H9 (cell line): Measurements from ENCODE around the gene LZTS3. TPM values are rescaled to one million over a fixed set of nuclear protein-coding genes. Genes with fewer than 3 reads are reported as not detected.

Experiments
- DNase-seq: peaks from one replicate; pipeline ENCODE4 v3.0.0-alpha.2; 2017
- H2AFZ ChIP-seq: one replicate; pipeline ENCODE4 v1.6.1; 2013; ENCODE audit warnings: mild to moderate bottlenecking, low read length, control low read depth, moderate library complexity
- H2AK5ac ChIP-seq: 2 replicates; pipeline ENCODE4 v1.6.1; 2013; ENCODE audit warnings: low read length, control low read depth, mixed read lengths; ENCODE audit not compliant: insufficient read length
- H2BK120ac ChIP-seq: one replicate; pipeline ENCODE4 v1.6.1; 2013; ENCODE audit warnings: low read depth, mild to moderate bottlenecking, low read length, control low read depth, inconsistent platforms; ENCODE audit not compliant: poor library complexity, severe bottlenecking
- H2BK12ac ChIP-seq: 2 replicates; pipeline ENCODE4 v1.6.1; 2013; ENCODE audit warnings: low read length, control low read depth, mixed read lengths, low read depth; ENCODE audit not compliant: insufficient read length
- H2BK15ac ChIP-seq: 2 replicates; pipeline ENCODE4 v1.6.1; 2013; ENCODE audit warnings: low read depth, low read length, control low read depth
- H2BK20ac ChIP-seq: one replicate; pipeline ENCODE4 v1.6.1; 2013; ENCODE audit warnings: low read depth, mild to moderate bottlenecking, low read length, control low read depth, inconsistent platforms; ENCODE audit not compliant: poor library complexity, severe bottlenecking
- H2BK5ac ChIP-seq: 2 replicates; pipeline ENCODE4 v1.6.1; 2013; ENCODE audit warnings: low read length, control low read depth, mixed read lengths; ENCODE audit not compliant: insufficient read length
- H3K14ac ChIP-seq: 2 replicates; pipeline ENCODE4 v1.6.1; 2013; ENCODE audit warnings: low read length, control low read depth; ENCODE audit not compliant: insufficient read depth
- H3K18ac ChIP-seq: 2 replicates; pipeline ENCODE4 v1.6.1; 2013; ENCODE audit warnings: low read depth, mild to moderate bottlenecking, mixed read lengths, low read length, control low read depth; ENCODE audit not compliant: insufficient read length
- H3K23ac ChIP-seq: 2 replicates; pipeline ENCODE4 v1.6.1; 2013; ENCODE audit warnings: low read length, control low read depth, mixed read lengths, low read depth; ENCODE audit not compliant: insufficient read length
- H3K23me2 ChIP-seq: 2 replicates; pipeline ENCODE4 v1.6.1; 2013; ENCODE audit warnings: low read depth, mild to moderate bottlenecking, mixed read lengths, low read length, control low read depth; ENCODE audit not compliant: insufficient read length, poor library complexity, severe bottlenecking
- H3K27ac ChIP-seq: 2 replicates; pipeline ENCODE4 v1.5.1; 2013; ENCODE audit warnings: low read length, control low read depth, mixed read lengths, low read depth; ENCODE audit not compliant: insufficient read length
- H3K27me3 ChIP-seq: 2 replicates; pipeline ENCODE4 v1.6.1; 2013; ENCODE audit warnings: low read length, control low read depth, inconsistent platforms; ENCODE audit not compliant: insufficient read depth
- H3K4ac ChIP-seq: 2 replicates; pipeline ENCODE4 v1.6.1; 2013; ENCODE audit warnings: low read depth, mild to moderate bottlenecking, control low read depth, inconsistent platforms, low read length, moderate library complexity
- H3K4me1 ChIP-seq: 2 replicates; pipeline ENCODE4 v1.6.1; 2013; ENCODE audit warnings: low read length, control low read depth, inconsistent platforms; ENCODE audit not compliant: insufficient read depth
- H3K4me2 ChIP-seq: 2 replicates; pipeline ENCODE4 v1.6.1; 2013; ENCODE audit warnings: low read length, control low read depth, mixed read lengths; ENCODE audit not compliant: insufficient read length, insufficient read depth
- H3K56ac ChIP-seq: 2 replicates; pipeline ENCODE4 v1.6.1; 2013; ENCODE audit warnings: low read depth, mild to moderate bottlenecking, mixed read lengths, low read length, control low read depth; ENCODE audit not compliant: insufficient read length
- H3K79me1 ChIP-seq: 2 replicates; pipeline ENCODE4 v1.6.1; 2013; ENCODE audit warnings: low read depth, mild to moderate bottlenecking, moderate library complexity, low read length, control low read depth, inconsistent platforms; ENCODE audit not compliant: insufficient read depth, poor library complexity, severe bottlenecking
- H3K79me2 ChIP-seq: 2 replicates; pipeline ENCODE4 v1.6.1; 2013; ENCODE audit warnings: low read length, control low read depth, inconsistent platforms; ENCODE audit not compliant: insufficient read depth
- H3K9ac ChIP-seq: 2 replicates; pipeline ENCODE4 v1.6.1; 2013; ENCODE audit warnings: low read length, control low read depth, mixed read lengths; ENCODE audit not compliant: insufficient read length; ENCODE audit errors: extremely low read depth
- H3K9me3 ChIP-seq: one replicate; pipeline ENCODE4 v1.6.1; 2013; ENCODE audit warnings: low read depth, low read length, inconsistent platforms; ENCODE audit not compliant: control insufficient read depth
- H3T11ph ChIP-seq: one replicate; pipeline ENCODE4 v1.6.1; 2013; ENCODE audit warnings: mild to moderate bottlenecking, low read length, control low read depth, inconsistent platforms
- H4K20me1 ChIP-seq: one replicate; pipeline ENCODE4 v1.6.1; 2013; ENCODE audit not compliant: control insufficient read depth, insufficient read length, insufficient read depth
- H4K5ac ChIP-seq: 2 replicates; pipeline ENCODE4 v1.6.1; 2013; ENCODE audit warnings: low read depth, mild to moderate bottlenecking, mixed read lengths, low read length, control low read depth; ENCODE audit not compliant: insufficient read length
- H4K8ac ChIP-seq: replicated peaks from 2 replicates; pipeline ENCODE4 v1.6.1; 2013; ENCODE audit warnings: low read length, control low read depth, mixed read lengths, low read depth; ENCODE audit not compliant: insufficient read length
- H4K91ac ChIP-seq: 2 replicates; pipeline ENCODE4 v1.6.1; 2013; ENCODE audit warnings: low read depth, mild to moderate bottlenecking, moderate library complexity, mixed read lengths, low read length, control low read depth; ENCODE audit not compliant: insufficient read length
- H3K27ac Mint-ChIP-seq, 3 experiments: 2 replicates in 2 of 3; 3 replicates in 1 of 3; pipeline ENCODE4 v1.8.0; 2020 to 2021; ENCODE audit warnings: mixed read lengths in 3 of 3, mild to moderate bottlenecking in 1 of 3, moderate library complexity in 1 of 3
- H3K27me3 Mint-ChIP-seq: 2 replicates; pipeline ENCODE4 v1.8.0; 2021; ENCODE audit warnings: low read depth, mild to moderate bottlenecking, moderate library complexity, mixed read lengths
- H3K36me3 Mint-ChIP-seq, 3 experiments: 2 replicates in 2 of 3; 3 replicates in 1 of 3; pipeline ENCODE4 v1.8.0; 2020 to 2021; ENCODE audit warnings: low read depth in 3 of 3, mixed read lengths in 3 of 3; ENCODE audit not compliant: insufficient read depth in 1 of 3
- H3K4me1 Mint-ChIP-seq, 2 experiments: 2 replicates each; pipeline ENCODE4 v1.8.0; 2020; ENCODE audit warnings: mixed read lengths in 2 of 2
- H3K4me3 Mint-ChIP-seq, 2 experiments: 2 replicates in 1 of 2; 3 replicates in 1 of 2; pipeline ENCODE4 v1.8.0; 2020 to 2021; ENCODE audit warnings: mild to moderate bottlenecking in 2 of 2, mixed read lengths in 2 of 2, moderate library complexity in 1 of 2
- H3K9me3 Mint-ChIP-seq, 2 experiments: 2 replicates in 1 of 2; 3 replicates in 1 of 2; pipeline ENCODE4 v1.8.0; 2020; ENCODE audit warnings: mild to moderate bottlenecking in 2 of 2, mixed read lengths in 2 of 2, moderate library complexity in 1 of 2
- CTCF ChIP-seq: fragments of 200-600 bp; sonication (generic); conservative IDR thresholded peaks from 3 replicates; pipeline ENCODE4 v1.8.0; 2021; ENCODE audit warnings: antibody characterized with exemption, mild to moderate bottlenecking
- WGBS: extraction: QIAGEN DNeasy Blood & Tissue Kit; methylation state at CpG from one replicate; pipeline ENCODE4 v1.1.7; 2013; ENCODE audit warnings: missing lambda C conversion rate, low lambda C conversion rate, mixed read lengths; ENCODE audit not compliant: insufficient read length; ENCODE audit errors: extremely low coverage; 5-methylcytosine and 5-hydroxymethylcytosine counted together
- total RNA-seq: library from RNA; stranded (reverse); gene quantifications from 2 replicates; pipeline ENCODE4 v1.2.1, GENCODE V29; 2021

LZTS3 gene
- total RNA-seq, 1 experiment from 2014 or later, result 20.8 TPM

GRCh38 chr20:3177746-3178485 is 4.6 kb upstream of the LZTS3 start:
- H2BK12ac ChIP-seq, result no peak overlapping the region
- DNase-seq, result no peak
- H3K4me2 ChIP-seq, result no peak overlapping the region

More at GRCh38 chr20:3177746-3178485, 4.6 kb upstream of the LZTS3 start:
- H4K91ac ChIP-seq, result no peak overlapping the region
- H3K18ac ChIP-seq, result no peak overlapping the region
- peak overlapping the region; percentile 81 for H4K5ac ChIP-seq
- no peak overlapping the region for H4K8ac ChIP-seq
- H3K27me3 Mint-ChIP-seq, result no peaks in the 10 kb centered on the region; the same call in 1 of the 2 replicates
- no peak overlapping the region for H2BK120ac ChIP-seq
- peaks cover 12% of the 10 kb centered on the region for H3K23me2 ChIP-seq
- no peaks in the 10 kb centered on the region for H3K27me3 ChIP-seq
- H2BK20ac ChIP-seq, result no peak overlapping the region
- H3T11ph ChIP-seq, result no peak overlapping the region
- H3K79me1 ChIP-seq, result no peaks in the 10 kb centered on the region
- no peak overlapping the region for H2BK5ac ChIP-seq
- no peak overlapping the region for H3K4me3 Mint-ChIP-seq
- H3K4me1 Mint-ChIP-seq, result peaks cover 17 to 18% of the 10 kb centered on the region in 2 experiments
- H3K4ac ChIP-seq, result no peak overlapping the region
- peak overlapping the region in 2 of 3 experiments; percentile 26 to 88; a peak in 1 of 7 replicates for H3K27ac Mint-ChIP-seq
- no peak overlapping the region for H3K9ac ChIP-seq
- no peak for TF ChIP-seq CTCF
- H3K23ac ChIP-seq, result no peak overlapping the region
- H3K36me3 Mint-ChIP-seq, result peaks cover 0 to 2% (median 0%) of the 10 kb centered on the region in 3 experiments; a peak in 1 of 7 replicates
- no peaks in the 10 kb centered on the region for H4K20me1 ChIP-seq
- no peaks in the 10 kb centered on the region for H3K79me2 ChIP-seq
- H2BK15ac ChIP-seq, result no peak overlapping the region
- H3K56ac ChIP-seq, result no peak overlapping the region
- H3K14ac ChIP-seq, result no peak overlapping the region
- no peaks in the 10 kb centered on the region for H3K9me3 ChIP-seq
- no peak overlapping the region for H3K27ac ChIP-seq
- no peaks in the 10 kb centered on the region for H3K4me1 ChIP-seq
- H2AFZ ChIP-seq, result no peak overlapping the region
- no peaks in the 10 kb centered on the region; a peak in 1 of 5 replicates for H3K9me3 Mint-ChIP-seq
- no peak overlapping the region for H2AK5ac ChIP-seq
- WGBS, result no CpG with 5 or more reads among the region's 8 CpGs
